Heart right ventricle (tissue), 16 donors: ENCODE measurements around the gene IKZF1. TPM values are rescaled to one million over a fixed set of nuclear protein-coding genes. Genes with fewer than 3 reads are reported as not detected.
A peak's percentile ranks its signal among the peaks of the same experiment; 100 is the strongest.

Source experiments
- ATAC-seq, 8 donors: fragments of 200-7000 bp; cut with Tn5 transposase; one replicate each; pipeline ENCODE4 v1.9.1; 2020; ENCODE audit warnings: mild to moderate bottlenecking in 8 of 8, moderate library complexity in 8 of 8, moderate number of reproducible peaks in 1 of 8
- DNase-seq, 2 donors: peaks; one replicate each; pipeline ENCODE4 v3.0.0-alpha.2; 2020
- H3K27ac ChIP-seq, 10 donors: fragments of 200-600 bp; sonication (generic) in 2 of 10; one replicate each; pipeline versions ENCODE4 v1.5.0 to v1.8.0; 2020 to 2022; ENCODE audit warnings: mild to moderate bottlenecking in 3 of 10
- H3K27me3 ChIP-seq, 7 donors: fragments of 200-600 bp; one replicate each; pipeline ENCODE4 v1.8.0; 2021 to 2022; ENCODE audit warnings: mild to moderate bottlenecking in 2 of 7
- H3K36me3 ChIP-seq, 9 donors: fragments of 200-600 bp; sonication (generic) in 1 of 9; one replicate each; pipeline versions ENCODE4 v1.5.0 to v1.8.0; 2020 to 2022; ENCODE audit warnings: mild to moderate bottlenecking in 2 of 9
- H3K4me1 ChIP-seq, 9 donors: fragments of 200-600 bp; sonication (generic) in 1 of 9; one replicate each; pipeline versions ENCODE4 v1.5.0 to v1.8.0; 2020 to 2022; ENCODE audit warnings: mild to moderate bottlenecking in 4 of 9
- H3K4me3 ChIP-seq, 10 donors: fragments of 200-600 bp; sonication (generic) in 2 of 10; one replicate each; pipeline versions ENCODE4 v1.5.0 to v1.8.0; 2020 to 2022; ENCODE audit warnings: mild to moderate bottlenecking in 7 of 10, moderate library complexity in 2 of 10
- H3K9me3 ChIP-seq, 11 donors: fragments of 200-600 bp in 10 of 11; sonication (generic) in 2 of 11; one replicate each; pipeline versions ENCODE4 v1.5.0 to v1.8.0; 2013 to 2022; ENCODE audit warnings: mild to moderate bottlenecking in 2 of 11, control low read depth in 1 of 11, moderate library complexity in 1 of 11
- WGBS, 2 donors: extraction: QIAGEN DNeasy Blood & Tissue Kit; methylation state at CpG; one replicate each; pipeline ENCODE4 v1.1.7; 2013; ENCODE audit warnings: inconsistent platforms in 1 of 2; 5-methylcytosine and 5-hydroxymethylcytosine counted together
- intact Hi-C, 10 donors: fragments of 100-400 bp; cut with DNase I; formaldehyde crosslinking; loops; one replicate each; pipeline versions ENCODE4 v1.11.1 to v1.14.2; 2022
- polyA plus RNA-seq, 2 donors: library from polyadenylated mRNA; stranded (reverse); fragments of 200-250 nt; gene quantifications; one replicate each; pipeline ENCODE4 v1.2.3, GENCODE V29; 2013
- total RNA-seq, 10 donors: library from RNA; stranded (reverse); fragmentation: NEBNext Ultra II Directional in 3 of 10; extraction: Animal tissue kit (Norgen Biotek cat#: 25700) in 3 of 10; gene quantifications; one replicate each; pipeline versions ENCODE4 v1.2.1 to v1.2.4, GENCODE V29; 2021 to 2023
- TF ChIP-seq, protein P1 (sequence below), 9 donors: fragments of 200-600 bp; sonication (generic) in 2 of 9; IDR thresholded peaks; one replicate each; pipeline versions ENCODE4 v1.5.0 to v1.8.0; 2021 to 2022; ENCODE audit warnings: antibody characterized with exemption in 9 of 9, mild to moderate bottlenecking in 5 of 9, moderate library complexity in 1 of 9
- donor health status: Arrhythmogenic right ventricular cardiomyopathy.
- donor health status: ischemic (EF 13 %, LVEDD 7.1; RV severe dilation, severe dysfunction).
- donor health status: healthy with polysubstance abuse.
- donor health status: DM: no; HTN: yes; CAD: no.
- donor health status: DM: no; HTN: no; CAD: no.
- donor health status: ischemic (EF 25% LVEDD 6.9; RV normal size, moderate dysfunction).
- donor health status: ischemic (EF 25% LVEDD 5.7; RV mildly dilated, moderate dysfunction).
- donor health status: healthy.
- donor health status: DM: yes; HTN: yes; CAD: no.
- donor health status: Ischemic cardiomyopathy.
- donor health status: ischemic (EF 35%, LVEDD 5.7; RV mildly dilated, moderate dysfunction).
- donor health status: nonischemic (EF 11% LVEDD 7.7; RV severe dilation, severe dysfunction).
- donor health status: DM: yes; HTN: yes; CAD: no.
- donor health status: PGD.
- donor health status: ischemic (EF 29% LVEDD 5.4; RV normal size, mild dysfunction).
- donor health status: nonischemic (EF 23%, LVEDD 6.1; RV moderate dilation, normal function).

The IKZF1 gene
- total and polyA plus RNA-seq, 12 donors: 0.46 to 20.2 (median 1.7) TPM

DNA sequence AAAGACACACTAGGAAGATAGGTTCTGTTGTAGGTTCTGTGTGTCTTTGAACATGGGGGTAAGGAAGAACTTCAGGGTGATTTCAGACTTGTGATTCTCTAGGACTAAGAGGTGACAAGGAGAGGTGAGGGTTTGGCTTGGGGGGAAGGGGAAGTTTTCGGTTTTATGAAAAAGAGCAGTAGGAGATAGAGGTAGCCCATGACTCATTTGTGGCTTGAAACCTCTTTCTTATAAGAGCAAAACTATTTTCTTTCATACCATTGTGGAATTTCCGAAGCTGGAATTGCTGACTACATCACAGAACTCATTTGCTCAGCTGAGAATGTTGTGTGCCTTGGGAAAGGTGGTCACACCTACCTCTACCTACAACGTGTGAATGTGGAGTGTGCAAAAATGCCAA lies 39.6 kb upstream of the IKZF1 start:
- DNase-seq: no peak
- TF ChIP-seq, protein P1, sequence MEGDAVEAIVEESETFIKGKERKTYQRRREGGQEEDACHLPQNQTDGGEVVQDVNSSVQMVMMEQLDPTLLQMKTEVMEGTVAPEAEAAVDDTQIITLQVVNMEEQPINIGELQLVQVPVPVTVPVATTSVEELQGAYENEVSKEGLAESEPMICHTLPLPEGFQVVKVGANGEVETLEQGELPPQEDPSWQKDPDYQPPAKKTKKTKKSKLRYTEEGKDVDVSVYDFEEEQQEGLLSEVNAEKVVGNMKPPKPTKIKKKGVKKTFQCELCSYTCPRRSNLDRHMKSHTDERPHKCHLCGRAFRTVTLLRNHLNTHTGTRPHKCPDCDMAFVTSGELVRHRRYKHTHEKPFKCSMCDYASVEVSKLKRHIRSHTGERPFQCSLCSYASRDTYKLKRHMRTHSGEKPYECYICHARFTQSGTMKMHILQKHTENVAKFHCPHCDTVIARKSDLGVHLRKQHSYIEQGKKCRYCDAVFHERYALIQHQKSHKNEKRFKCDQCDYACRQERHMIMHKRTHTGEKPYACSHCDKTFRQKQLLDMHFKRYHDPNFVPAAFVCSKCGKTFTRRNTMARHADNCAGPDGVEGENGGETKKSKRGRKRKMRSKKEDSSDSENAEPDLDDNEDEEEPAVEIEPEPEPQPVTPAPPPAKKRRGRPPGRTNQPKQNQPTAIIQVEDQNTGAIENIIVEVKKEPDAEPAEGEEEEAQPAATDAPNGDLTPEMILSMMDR (IDR thresholded peaks at IDR 0.05): no peak
- Histone ChIP-seq H3K9me3 (no peaks in the 10 kb centered on the region), H3K4me3 (no peak overlapping the region), H3K27ac (peak overlapping the region in 1 of 10 donors; percentile 51), H3K36me3 (no peaks in the 10 kb centered on the region), H3K27me3 (peaks cover 0 to 14% (median 0%) of the 10 kb centered on the region in 7 donors), H3K4me1 (peaks cover 0 to 70% (median 0%) of the 10 kb centered on the region in 9 donors)
- 53 to 58% methylated on average over 3 of the region's 3 CpGs for whole genome bisulfite sequencing, 2 donors
- intact Hi-C loops: no loop called here
- ATAC-seq: no peak

GRCh38 chr7:50265968-50266634 lies 38.4 kb upstream of the IKZF1 start:
- Histone ChIP-seq H3K27ac (peak overlapping the region in 1 of 10 donors; percentile 51), H3K36me3 (no peaks in the 10 kb centered on the region), H3K4me1 (peaks cover 0 to 70% (median 0%) of the 10 kb centered on the region in 9 donors), H3K4me3 (peak overlapping the region in 1 of 10 donors; percentile 6), H3K9me3 (no peaks in the 10 kb centered on the region), H3K27me3 (peaks cover 0 to 14% (median 0%) of the 10 kb centered on the region in 7 donors)
- 65 to 67% methylated on average over 6 of the region's 6 CpGs for WGBS, 2 donors
- no peak for DNase-seq
- intact Hi-C loops: no loop called here
- ATAC-seq: no peak
- TF ChIP-seq, protein P1 (IDR thresholded peaks at IDR 0.05): no peak

- DNase-seq (peak in 1 of 2 donors; percentile 29), ATAC-seq (peak in 3 of 8 donors; percentile 42 to 55 (median 50))
- 52 to 53% methylated on average over 11 of the region's 11 CpGs for WGBS, 2 donors
- TF ChIP-seq, protein P1 (IDR thresholded peaks at IDR 0.05): no peak
- Histone ChIP-seq H3K4me1 (peaks cover 0 to 70% (median 0%) of the 10 kb centered on the region in 9 donors), H3K4me3 (peak overlapping the region in 1 of 10 donors; percentile 6), H3K27me3 (peaks cover 0 to 14% (median 0%) of the 10 kb centered on the region in 7 donors), H3K27ac (peak overlapping the region in 1 of 10 donors; percentile 74), H3K36me3 (no peaks in the 10 kb centered on the region), H3K9me3 (no peaks in the 10 kb centered on the region)
- intact Hi-C loops: no loop called here
Measured at GRCh38 chr7:50266635-50267386, 37.7 kb upstream of the IKZF1 start.

- Histone ChIP-seq H3K27me3 (peaks cover 0 to 13% (median 0%) of the 10 kb centered on the region in 7 donors), H3K27ac (peak overlapping the region in 1 of 10 donors; percentile 74), H3K36me3 (no peaks in the 10 kb centered on the region), H3K4me1 (peaks cover 0 to 64% (median 0%) of the 10 kb centered on the region in 9 donors), H3K4me3 (no peak overlapping the region), H3K9me3 (no peaks in the 10 kb centered on the region)
- intact Hi-C loops: no loop called here
- whole genome bisulfite sequencing, 2 donors: 61 to 74% methylated on average over 2 of the region's 2 CpGs
- DNase-seq (no peak), ATAC-seq (no peak)
- TF ChIP-seq, protein P1 (IDR thresholded peaks at IDR 0.05): no peak
Measured at GRCh38 chr7:50267525-50268041, 36.9 kb upstream of the IKZF1 start.
